ENCODE data around the gene KRT84.
"Not testable (repeated sequence)": the region's sequence is repeated elsewhere in the genome, so short reads cannot be mapped to it uniquely, and the experiment has no call there.

The KRT84 gene

DNA sequence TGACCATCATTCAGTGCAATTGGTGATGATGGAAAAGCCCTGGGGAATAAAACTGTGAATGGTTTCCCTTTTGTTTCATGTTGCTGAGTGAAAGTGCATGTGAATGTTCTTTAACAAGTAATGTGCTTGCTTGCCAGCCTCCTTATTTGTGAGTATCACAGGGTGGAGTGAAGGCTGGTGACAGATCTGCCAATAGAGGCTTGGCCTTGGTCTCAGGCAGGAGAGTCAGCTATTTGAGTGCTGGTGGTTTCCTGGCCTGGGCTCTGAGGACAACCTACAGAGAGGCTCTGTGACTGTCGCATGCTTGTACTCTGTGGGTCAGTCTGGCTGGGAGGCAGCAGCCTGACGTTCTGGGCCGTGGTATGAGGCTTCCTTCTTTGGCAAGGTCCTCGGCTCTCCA, 38.9 kb downstream of the KRT84 start:
- Histone ChIP-seq H3K9me3 (ENCODE audit: control insufficient read depth, low read length) (no peaks in the 10 kb centered on the region), H3K27ac (ENCODE audit: insufficient read depth, low read length, poor library complexity, severe bottlenecking) (no peak overlapping the region), H3K4me3 (ENCODE audit: insufficient read depth, low read depth, low read length, poor library complexity, severe bottlenecking) (no peak overlapping the region), H3K36me3 (ENCODE audit: control insufficient read depth, insufficient read depth, low read length) (no peaks in the 10 kb centered on the region), H3K27me3 (replicated peaks; ENCODE audit: control insufficient read depth, insufficient read depth, low read length, poor library complexity, severe bottlenecking) (no peaks in the 10 kb centered on the region), H3K4me1 (ENCODE audit: control insufficient read depth, insufficient read depth, low read length, poor library complexity, severe bottlenecking) (peaks cover 7% of the 10 kb centered on the region)
- no peak for DNase-seq

DNA sequence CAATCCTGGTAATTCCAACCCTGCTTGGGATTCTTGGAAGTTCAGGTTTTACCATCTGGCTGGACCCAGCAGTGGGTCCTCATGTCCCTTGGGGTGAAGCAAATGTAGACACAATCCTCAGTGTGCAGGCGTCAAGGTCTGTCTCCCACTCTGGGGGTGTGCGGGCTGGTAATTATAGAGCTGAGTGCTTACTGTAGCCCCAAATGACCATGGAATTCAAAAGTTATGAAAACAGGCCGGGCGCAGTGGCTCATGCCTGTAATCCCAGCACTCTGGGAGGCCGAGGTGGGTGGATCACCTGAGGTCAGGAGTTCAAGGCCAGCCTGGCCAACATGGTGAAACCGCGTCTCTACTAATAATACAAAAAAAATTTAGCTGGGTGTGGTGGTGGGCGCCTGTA, 40.4 kb downstream of the KRT84 start:
- H3K27ac ChIP-seq (ENCODE audit: insufficient read depth, low read length, poor library complexity, severe bottlenecking); H3K36me3 ChIP-seq (ENCODE audit: control insufficient read depth, insufficient read depth, low read length); H3K4me1 ChIP-seq (ENCODE audit: control insufficient read depth, insufficient read depth, low read length, poor library complexity, severe bottlenecking); H3K27me3 ChIP-seq (replicated peaks; ENCODE audit: control insufficient read depth, insufficient read depth, low read length, poor library complexity, severe bottlenecking); DNase-seq; H3K4me3 ChIP-seq (ENCODE audit: insufficient read depth, low read depth, low read length, poor library complexity, severe bottlenecking); H3K9me3 ChIP-seq (ENCODE audit: control insufficient read depth, low read length): not testable (repeated sequence)

- Histone ChIP-seq H3K9me3 (ENCODE audit: control insufficient read depth, low read length) (no peaks in the 10 kb centered on the region), H3K4me3 (ENCODE audit: insufficient read depth, low read depth, low read length, poor library complexity, severe bottlenecking) (no peak overlapping the region), H3K27ac (ENCODE audit: insufficient read depth, low read length, poor library complexity, severe bottlenecking) (no peak overlapping the region), H3K27me3 (replicated peaks; ENCODE audit: control insufficient read depth, insufficient read depth, low read length, poor library complexity, severe bottlenecking) (no peaks in the 10 kb centered on the region), H3K4me1 (ENCODE audit: control insufficient read depth, insufficient read depth, low read length, poor library complexity, severe bottlenecking) (no peaks in the 10 kb centered on the region), H3K36me3 (ENCODE audit: control insufficient read depth, insufficient read depth, low read length) (no peaks in the 10 kb centered on the region)
- DNase-seq, result no peak
These were observed 41.3 kb downstream of the KRT84 start for GRCh38 chr12:52344111-52344510.

- Histone ChIP-seq H3K36me3 (ENCODE audit: control insufficient read depth, insufficient read depth, low read length) (no peaks in the 10 kb centered on the region), H3K4me1 (ENCODE audit: control insufficient read depth, insufficient read depth, low read length, poor library complexity, severe bottlenecking) (no peaks in the 10 kb centered on the region), H3K27ac (ENCODE audit: insufficient read depth, low read length, poor library complexity, severe bottlenecking) (no peak overlapping the region), H3K27me3 (replicated peaks; ENCODE audit: control insufficient read depth, insufficient read depth, low read length, poor library complexity, severe bottlenecking) (no peaks in the 10 kb centered on the region), H3K4me3 (ENCODE audit: insufficient read depth, low read depth, low read length, poor library complexity, severe bottlenecking) (no peak overlapping the region), H3K9me3 (ENCODE audit: control insufficient read depth, low read length) (no peaks in the 10 kb centered on the region)
- no peak for DNase-seq
These were observed 41.9 kb downstream of the KRT84 start for GRCh38 chr12:52343550-52343949.

- Histone ChIP-seq H3K27ac (ENCODE audit: insufficient read depth, low read length, poor library complexity, severe bottlenecking) (no peak overlapping the region), H3K9me3 (ENCODE audit: control insufficient read depth, low read length) (no peaks in the 10 kb centered on the region), H3K4me1 (ENCODE audit: control insufficient read depth, insufficient read depth, low read length, poor library complexity, severe bottlenecking) (no peaks in the 10 kb centered on the region), H3K4me3 (ENCODE audit: insufficient read depth, low read depth, low read length, poor library complexity, severe bottlenecking) (no peak overlapping the region), H3K36me3 (ENCODE audit: control insufficient read depth, insufficient read depth, low read length) (no peaks in the 10 kb centered on the region), H3K27me3 (replicated peaks; ENCODE audit: control insufficient read depth, insufficient read depth, low read length, poor library complexity, severe bottlenecking) (no peaks in the 10 kb centered on the region)
- DNase-seq, result no peak
These were observed 42.5 kb downstream of the KRT84 start for GRCh38 chr12:52342781-52343490.

DNA sequence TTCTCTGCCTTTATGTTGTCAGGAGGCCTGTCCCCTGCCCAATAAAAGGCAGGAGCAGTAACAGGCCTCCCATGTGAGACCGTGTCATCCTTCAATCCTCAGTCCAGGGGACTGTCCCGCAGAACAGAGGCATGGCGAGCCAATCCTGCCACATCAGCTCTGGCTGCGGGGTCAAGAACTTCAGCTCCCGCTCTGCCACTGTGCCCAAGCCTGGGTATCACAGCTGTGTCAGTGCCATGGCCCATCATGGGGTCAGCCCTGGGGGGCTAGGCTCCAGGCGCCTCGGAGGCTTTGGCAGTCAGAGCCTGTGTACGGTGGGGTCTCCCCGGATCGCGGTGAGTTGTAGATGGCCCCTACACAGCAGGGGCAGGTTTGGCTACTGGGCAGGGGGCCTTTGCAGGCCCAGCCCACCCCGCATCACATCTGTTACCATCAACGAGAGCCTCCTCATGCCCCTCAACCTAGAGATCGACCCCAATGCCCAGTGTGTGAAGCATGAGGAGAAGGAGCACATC, 44.3 kb downstream of the KRT84 start:
- DNase-seq, result no peak
- no peak overlapping the region for H3K4me3 ChIP-seq (ENCODE audit: insufficient read depth, low read depth, low read length, poor library complexity, severe bottlenecking)
- no peaks in the 10 kb centered on the region for H3K36me3 ChIP-seq (ENCODE audit: control insufficient read depth, insufficient read depth, low read length)
- no peak overlapping the region for H3K27ac ChIP-seq (ENCODE audit: insufficient read depth, low read length, poor library complexity, severe bottlenecking)
- H3K27me3 ChIP-seq (replicated peaks; ENCODE audit: control insufficient read depth, insufficient read depth, low read length, poor library complexity, severe bottlenecking), result no peaks in the 10 kb centered on the region
- H3K9me3 ChIP-seq (ENCODE audit: control insufficient read depth, low read length), result no peaks in the 10 kb centered on the region
- H3K4me1 ChIP-seq (ENCODE audit: control insufficient read depth, insufficient read depth, low read length, poor library complexity, severe bottlenecking), result no peaks in the 10 kb centered on the region

GRCh38 chr12:52338241-52338960, 47.1 kb downstream of the KRT84 start:
- DNase-seq, result no peak
- H3K4me3 ChIP-seq (ENCODE audit: insufficient read depth, low read depth, low read length, poor library complexity, severe bottlenecking), result no peak overlapping the region
- H3K4me1 ChIP-seq (ENCODE audit: control insufficient read depth, insufficient read depth, low read length, poor library complexity, severe bottlenecking), result no peaks in the 10 kb centered on the region
- H3K27me3 ChIP-seq (replicated peaks; ENCODE audit: control insufficient read depth, insufficient read depth, low read length, poor library complexity, severe bottlenecking), result no peaks in the 10 kb centered on the region
- no peaks in the 10 kb centered on the region for H3K9me3 ChIP-seq (ENCODE audit: control insufficient read depth, low read length)
- H3K27ac ChIP-seq (ENCODE audit: insufficient read depth, low read length, poor library complexity, severe bottlenecking), result no peak overlapping the region
- no peaks in the 10 kb centered on the region for H3K36me3 ChIP-seq (ENCODE audit: control insufficient read depth, insufficient read depth, low read length)

- H3K9me3 ChIP-seq (ENCODE audit: control insufficient read depth, low read length), result no peaks in the 10 kb centered on the region
- DNase-seq, result no peak
- no peaks in the 10 kb centered on the region for H3K36me3 ChIP-seq (ENCODE audit: control insufficient read depth, insufficient read depth, low read length)
- no peaks in the 10 kb centered on the region for H3K4me1 ChIP-seq (ENCODE audit: control insufficient read depth, insufficient read depth, low read length, poor library complexity, severe bottlenecking)
- H3K4me3 ChIP-seq (ENCODE audit: insufficient read depth, low read depth, low read length, poor library complexity, severe bottlenecking), result no peak overlapping the region
- H3K27me3 ChIP-seq (replicated peaks; ENCODE audit: control insufficient read depth, insufficient read depth, low read length, poor library complexity, severe bottlenecking), result no peaks in the 10 kb centered on the region
- no peak overlapping the region for H3K27ac ChIP-seq (ENCODE audit: insufficient read depth, low read length, poor library complexity, severe bottlenecking)
These were observed 48.4 kb downstream of the KRT84 start for GRCh38 chr12:52337054-52337453.

DNA sequence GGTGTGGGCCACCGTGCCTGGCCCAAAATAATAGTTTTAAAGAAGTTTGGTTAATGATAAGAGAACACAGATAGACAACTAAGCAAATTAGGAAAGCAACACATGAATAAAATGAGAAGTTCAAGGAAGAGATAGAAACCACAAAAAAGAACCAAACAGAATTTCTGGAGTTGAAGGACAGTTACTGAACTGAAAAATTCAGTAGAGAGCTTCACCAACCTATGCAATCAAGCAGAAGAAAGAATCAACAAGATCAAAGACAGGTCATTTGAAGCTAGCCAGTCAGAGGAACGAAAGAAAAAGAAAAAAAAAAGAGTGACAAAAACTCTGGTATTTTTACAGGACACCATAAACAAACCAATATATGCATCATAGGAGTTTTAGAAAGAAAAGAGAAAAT, 48.8 kb downstream of the KRT84 start:
- Histone ChIP-seq H3K36me3 (ENCODE audit: control insufficient read depth, insufficient read depth, low read length) (no peaks in the 10 kb centered on the region), H3K9me3 (ENCODE audit: control insufficient read depth, low read length) (no peaks in the 10 kb centered on the region), H3K4me3 (ENCODE audit: insufficient read depth, low read depth, low read length, poor library complexity, severe bottlenecking) (no peak overlapping the region), H3K27me3 (replicated peaks; ENCODE audit: control insufficient read depth, insufficient read depth, low read length, poor library complexity, severe bottlenecking) (no peaks in the 10 kb centered on the region), H3K4me1 (ENCODE audit: control insufficient read depth, insufficient read depth, low read length, poor library complexity, severe bottlenecking) (no peaks in the 10 kb centered on the region), H3K27ac (ENCODE audit: insufficient read depth, low read length, poor library complexity, severe bottlenecking) (no peak overlapping the region)
- no peak for DNase-seq

- Histone ChIP-seq H3K4me1 (ENCODE audit: control insufficient read depth, insufficient read depth, low read length, poor library complexity, severe bottlenecking) (no peaks in the 10 kb centered on the region), H3K9me3 (ENCODE audit: control insufficient read depth, low read length) (no peaks in the 10 kb centered on the region), H3K4me3 (ENCODE audit: insufficient read depth, low read depth, low read length, poor library complexity, severe bottlenecking) (no peak overlapping the region), H3K36me3 (ENCODE audit: control insufficient read depth, insufficient read depth, low read length) (no peaks in the 10 kb centered on the region), H3K27ac (ENCODE audit: insufficient read depth, low read length, poor library complexity, severe bottlenecking) (no peak overlapping the region), H3K27me3 (replicated peaks; ENCODE audit: control insufficient read depth, insufficient read depth, low read length, poor library complexity, severe bottlenecking) (no peaks in the 10 kb centered on the region)
- no peak for DNase-seq
These were observed 49.7 kb downstream of the KRT84 start for GRCh38 chr12:52335598-52336262.
